HepG2 (cell line): Measurements from ENCODE around the gene LDB3. TPM values are rescaled to one million over a fixed set of nuclear protein-coding genes. Genes with fewer than 3 reads are reported as not detected.

Experiments
- ATAC-seq: fragments of 200-7000 bp; cut with Tn5 transposase; 3 replicates; pipeline ENCODE4 v1.9.1; 2020; ENCODE audit warnings: mild to moderate bottlenecking, moderate library complexity
- BruUV-seq: library from RNA; stranded (reverse); fragments of 400-500 nt; replicated peaks from 2 replicates; lab custom pipeline; 2021; lab: Mats Ljungman, UMichigan
- CTCF ChIA-PET: fragments of 300-600 bp; formaldehyde crosslinking; extraction: SDS; loops from one replicate; lab custom pipeline; 2021; ENCODE audit warnings: low total read pairs, inconsistent platforms, low intra/inter-chr PET ratio; lab: Yijun Ruan, JAX
- POLR2A ChIA-PET: fragments of 350-600 bp; sonication (Branson Sonifier 250); formaldehyde crosslinking; loops from one replicate; lab custom pipeline; 2020; ENCODE audit warnings: antibody characterized with exemption, inconsistent platforms; lab: Yijun Ruan, JAX
- DNase-seq: peaks from one replicate; pipeline ENCODE4 v3.0.0-alpha.2; 2015; ENCODE audit warnings: low spot score
- FAIRE-seq: peaks from 3 replicates; lab custom pipeline; 2011; peaks lifted over from hg19 to GRCh38; lab: Jason Lieb, UNC
- H2AFZ ChIP-seq: one replicate; pipeline ENCODE4 v1.6.1; 2011; ENCODE audit warnings: low read length, inconsistent platforms
- H3K27ac ChIP-seq: fragments of 300-600 bp; 3 replicates; pipeline ENCODE4 v1.8.0; 2011; ENCODE audit warnings: mixed run types, mild to moderate bottlenecking, mixed read lengths, low read length, inconsistent platforms; ENCODE audit not compliant: insufficient read depth; ENCODE audit errors: extremely low read length
- H3K27me3 ChIP-seq, 2 experiments: fragments of 200-600 bp in 1 of 2; 2 replicates in 1 of 2; 3 replicates in 1 of 2; pipeline versions ENCODE4 v1.6.0 to v1.8.0; 2011; ENCODE audit warnings: low read length in 2 of 2, mild to moderate bottlenecking in 2 of 2, moderate library complexity in 2 of 2, inconsistent platforms in 1 of 2; ENCODE audit not compliant: insufficient read depth in 2 of 2, control insufficient read depth in 1 of 2
- H3K36me3 ChIP-seq, 2 experiments: fragments of 200-600 bp in 1 of 2; replicated peaks in 1 of 2; 2 replicates in 1 of 2; 3 replicates in 1 of 2; pipeline versions ENCODE4 v1.5.1 to v1.8.0; 2011; ENCODE audit warnings: low read length in 2 of 2, inconsistent platforms in 1 of 2; ENCODE audit not compliant: insufficient read depth in 2 of 2, control insufficient read depth in 1 of 2
- H3K4me1 ChIP-seq: 2 replicates; pipeline ENCODE4 v1.5.1; 2012; ENCODE audit warnings: low read length, inconsistent platforms; ENCODE audit not compliant: insufficient read depth
- H3K4me2 ChIP-seq: 2 replicates; pipeline ENCODE4 v1.6.0; 2011; ENCODE audit warnings: low read depth, low read length, inconsistent platforms
- H3K4me3 ChIP-seq, 3 experiments: fragments of 200-600 bp in 1 of 3; sonication (generic), shearing (Covaris generic) in 1 of 3; replicated peaks in 1 of 3; 2 replicates each; pipeline ENCODE4 v1.5.1; 2011 to 2016; ENCODE audit warnings: low read length in 3 of 3, inconsistent platforms in 2 of 3, low read depth in 2 of 3, mild to moderate bottlenecking in 2 of 3, control low read depth in 1 of 3, mixed read lengths in 1 of 3; ENCODE audit not compliant: insufficient read depth in 1 of 3
- H3K79me2 ChIP-seq: one replicate; pipeline ENCODE4 v1.6.1; 2011; ENCODE audit warnings: low read length, inconsistent platforms; ENCODE audit not compliant: insufficient read depth
- H3K9ac ChIP-seq: 2 replicates; pipeline ENCODE4 v1.6.0; 2011; ENCODE audit warnings: mild to moderate bottlenecking, low read depth, low read length, inconsistent platforms; ENCODE audit not compliant: insufficient read depth
- H3K9me3 ChIP-seq: 2 replicates; pipeline ENCODE4 v1.5.1; 2012; ENCODE audit warnings: mild to moderate bottlenecking, low read length
- H4K20me1 ChIP-seq: 2 replicates; pipeline ENCODE4 v1.6.0; 2011; ENCODE audit warnings: inconsistent platforms, mild to moderate bottlenecking, low read length, moderate library complexity; ENCODE audit not compliant: insufficient read depth
- CEBPB ChIP-seq: IDR thresholded peaks from 2 replicates; pipeline ENCODE4 v1.6.1; 2011; ENCODE audit warnings: low read depth, low read length, improper control_type of control experiment, borderline replicate concordance
- EHMT2 ChIP-seq: fragments of 200-600 bp; sonication (generic); IDR thresholded peaks from 2 replicates; pipeline ENCODE4 v1.7.0; 2017; ENCODE audit warnings: antibody characterized with exemption, low read depth, low read length, borderline replicate concordance
- MTA3 ChIP-seq: sonication (generic); formaldehyde crosslinking; IDR thresholded peaks from 2 replicates; pipeline ENCODE4 v1.4.0; 2020; ENCODE audit warnings: missing genetic modification reagents
- WGBS: methylation state at CpG from one replicate; pipeline ENCODE4 v1.1.6; 2017; ENCODE audit warnings: low lambda C conversion rate; 5-methylcytosine and 5-hydroxymethylcytosine counted together
- in situ Hi-C: cut with HindIII; loops from 2 replicates; pipeline ENCODE4 v1.10.0; 2017; ENCODE audit warnings: low pct_unique_long_range_greater_than_20kb; ENCODE audit not compliant: extremely low pct_ligation_motif_present
- intact Hi-C: fragments of 100-400 bp; cut with micrococcal nuclease; formaldehyde crosslinking; loops from one replicate; pipeline ENCODE4 v1.10.0; 2022; ENCODE audit not compliant: unreplicated experiment
- polyA plus RNA-seq, 8 experiments: library from polyadenylated mRNA; depleted of rRNA in 3 of 8; stranded (reverse) in 7 of 8; unstranded in 1 of 8; fragments of >200 nt; fragmentation: Illumina TruSeq in 4 of 8; extraction: Trizol in 4 of 8; gene quantifications; 2 replicates each; pipeline versions ENCODE4 v1.2.1 to v1.2.3, GENCODE V29; 2011 to 2016; ENCODE audit warnings: low read depth in 4 of 8, missing spikeins in 1 of 8, mixed read lengths in 1 of 8; ENCODE audit not compliant: insufficient read depth in 1 of 8
- total RNA-seq, 5 experiments: library from RNA; depleted of rRNA; stranded (reverse); fragments of >200 nt; fragmentation: Illumina TruSeq; extraction: Trizol; gene quantifications; 2 replicates each; pipeline ENCODE4 v1.2.3, GENCODE V29; 2016; ENCODE audit warnings: low read depth in 1 of 5
- TF ChIP-seq, protein P1 (sequence below): sonication (generic); formaldehyde crosslinking; IDR thresholded peaks from 2 replicates; pipeline ENCODE4 v1.8.0; 2022; ENCODE audit warnings: mild to moderate bottlenecking, missing genetic modification reagents, moderate library complexity
- TF ChIP-seq, protein P2 (sequence below): sonication (generic); formaldehyde crosslinking; IDR thresholded peaks from 2 replicates; pipeline ENCODE4 v1.4.0; 2020; ENCODE audit warnings: missing genetic modification reagents

LDB3 gene
- total and polyA plus RNA-seq, 2 of the 13 experiments (the other 11 are each of a cell fraction or from before 2014, with no cell fraction given) = not detected

DNA sequence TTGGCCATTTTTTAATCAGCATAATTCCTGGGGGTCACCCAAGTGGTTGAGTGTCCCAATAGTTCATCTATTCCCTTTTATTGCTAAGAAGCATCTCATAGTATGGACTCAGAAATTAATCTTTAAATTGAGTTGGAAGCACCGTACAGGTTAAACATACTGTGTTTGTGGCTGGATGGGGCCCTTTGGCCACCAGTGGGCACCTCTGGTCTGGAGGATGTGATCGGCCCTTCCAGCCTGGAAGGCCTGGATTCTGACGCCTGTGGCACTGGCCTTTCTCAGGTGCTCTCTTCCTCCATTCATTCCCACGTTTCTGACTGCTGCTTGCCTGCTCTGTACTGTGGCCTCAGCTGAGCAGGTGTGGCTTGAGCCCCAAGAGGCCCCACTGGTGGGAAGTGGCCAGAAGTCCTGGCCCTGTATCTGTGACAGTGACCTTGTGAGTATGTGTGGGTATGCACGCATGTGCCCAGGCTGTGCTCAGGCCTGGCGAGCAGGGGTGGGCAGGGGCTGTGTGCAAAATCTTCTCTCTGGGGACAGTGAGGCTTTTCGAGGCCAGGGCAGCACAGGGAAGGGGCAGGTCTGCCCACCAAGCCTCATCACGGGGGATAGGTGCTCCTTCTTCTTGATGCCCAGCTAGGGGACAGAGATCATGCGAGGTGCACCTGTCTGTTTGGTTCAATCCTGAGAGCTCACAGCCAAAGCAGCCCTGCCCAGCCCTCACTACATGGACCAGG is 30.1 kb downstream of the LDB3 start (continued):
- TF ChIP-seq, protein P1, sequence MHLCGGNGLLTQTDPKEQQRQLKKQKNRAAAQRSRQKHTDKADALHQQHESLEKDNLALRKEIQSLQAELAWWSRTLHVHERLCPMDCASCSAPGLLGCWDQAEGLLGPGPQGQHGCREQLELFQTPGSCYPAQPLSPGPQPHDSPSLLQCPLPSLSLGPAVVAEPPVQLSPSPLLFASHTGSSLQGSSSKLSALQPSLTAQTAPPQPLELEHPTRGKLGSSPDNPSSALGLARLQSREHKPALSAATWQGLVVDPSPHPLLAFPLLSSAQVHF (CRISPR knock-in tag) = no peak
- TF ChIP-seq MTA3 (no peak), EHMT2 (no peak)

DNA sequence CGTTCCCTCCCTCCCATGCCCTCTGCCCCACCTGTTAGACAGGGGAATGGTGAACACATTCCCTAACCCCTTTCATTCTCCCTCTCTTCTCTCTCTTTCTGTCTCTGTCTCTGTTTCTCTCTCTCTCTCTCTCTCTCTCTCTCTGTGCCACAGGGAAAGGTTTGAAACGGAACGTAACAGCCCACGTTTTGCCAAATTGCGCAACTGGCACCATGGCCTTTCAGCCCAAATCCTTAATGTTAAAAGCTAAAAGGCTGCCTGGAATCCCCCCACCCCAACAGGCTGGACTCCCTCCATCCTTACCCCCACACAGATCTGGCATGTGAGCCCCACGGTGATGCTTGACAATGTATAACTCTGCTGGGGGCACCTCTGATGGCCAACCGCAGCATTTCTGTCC is 30.8 kb downstream of the LDB3 start:
- no peak overlapping the region for H2AFZ ChIP-seq
- H3K9me3 ChIP-seq = no peaks in the 10 kb centered on the region
- intact Hi-C loops (no loop called here), in situ Hi-C loops (loop anchor here (5.0 kb wide), 1 partner anchor 203 kb away; no protein-coding TSS in a partner anchor)
- no peak for DNase-seq
- WGBS = 60% methylated on average over 7 of the region's 7 CpGs
- no peak for ATAC-seq
- H4K20me1 ChIP-seq = no peaks in the 10 kb centered on the region
- no peak overlapping the region for H3K9ac ChIP-seq
- H3K4me3 ChIP-seq = no peak overlapping the region
- POLR2A ChIA-PET = no interaction called here
- no peaks in the 10 kb centered on the region for H3K4me1 ChIP-seq
- peaks cover 4 to 38% of the 10 kb centered on the region in 2 experiments; a peak in 3 of 5 replicates for H3K27me3 ChIP-seq
- no peak overlapping the region for H3K27ac ChIP-seq
- H3K4me2 ChIP-seq = no peak overlapping the region
- H3K36me3 ChIP-seq = no peaks in the 10 kb centered on the region
- no TSS peak for BruUV-seq
- no peaks in the 10 kb centered on the region for H3K79me2 ChIP-seq
- peak; percentile 63; the same call in 1 of the 2 replicates for TF ChIP-seq CEBPB
- TF ChIP-seq, protein P2, sequence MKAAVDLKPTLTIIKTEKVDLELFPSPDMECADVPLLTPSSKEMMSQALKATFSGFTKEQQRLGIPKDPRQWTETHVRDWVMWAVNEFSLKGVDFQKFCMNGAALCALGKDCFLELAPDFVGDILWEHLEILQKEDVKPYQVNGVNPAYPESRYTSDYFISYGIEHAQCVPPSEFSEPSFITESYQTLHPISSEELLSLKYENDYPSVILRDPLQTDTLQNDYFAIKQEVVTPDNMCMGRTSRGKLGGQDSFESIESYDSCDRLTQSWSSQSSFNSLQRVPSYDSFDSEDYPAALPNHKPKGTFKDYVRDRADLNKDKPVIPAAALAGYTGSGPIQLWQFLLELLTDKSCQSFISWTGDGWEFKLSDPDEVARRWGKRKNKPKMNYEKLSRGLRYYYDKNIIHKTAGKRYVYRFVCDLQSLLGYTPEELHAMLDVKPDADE = no peak
- CTCF ChIA-PET = no interaction called here
- FAIRE-seq = no peak
